Pancreas (tissue), 10 donors: Measurements from ENCODE around the gene BCAS1. TPM values are rescaled to one million over a fixed set of nuclear protein-coding genes. Genes with fewer than 3 reads are reported as not detected.

Source experiments
- ATAC-seq, 4 donors: fragments of 200-7000 bp; cut with Tn5 transposase; one replicate each; pipeline versions ENCODE4 v1.8.0 to v1.9.1; 2020; ENCODE audit warnings: mild to moderate bottlenecking in 4 of 4, moderate library complexity in 4 of 4
- DNase-seq, 6 donors: peaks; one replicate each; pipeline ENCODE4 v3.0.0-alpha.2; 2020
- FAIRE-seq: peaks from 2 replicates; lab custom pipeline; 2012; peaks lifted over from hg19 to GRCh38; lab: Jason Lieb, UNC
- H3K27ac ChIP-seq, 4 donors: fragments of 200-600 bp; sonication (generic); 1 replicate in 3 of 4; 2 replicates in 1 of 4; pipeline versions ENCODE4 v1.5.0 to v1.8.0; 2020
- H3K27me3 ChIP-seq, 4 donors: fragments of 200-600 bp; one replicate each; pipeline ENCODE4 v1.8.0; 2021
- H3K36me3 ChIP-seq, 3 donors: fragments of 200-600 bp; sonication (generic) in 1 of 3; one replicate each; pipeline versions ENCODE4 v1.5.0 to v1.8.0; 2020 to 2021
- H3K4me1 ChIP-seq, 3 donors: fragments of 200-600 bp; one replicate each; pipeline ENCODE4 v1.8.0; 2021
- H3K4me3 ChIP-seq, 4 donors: fragments of 200-600 bp; sonication (generic) in 2 of 4; one replicate each; pipeline versions ENCODE4 v1.5.0 to v1.8.0; 2020 to 2021
- H3K9me3 ChIP-seq, 4 donors: fragments of 200-600 bp; one replicate each; pipeline ENCODE4 v1.8.0; 2021
- CTCF ChIP-seq, 4 donors: fragments of 200-600 bp; sonication (generic) in 3 of 4; IDR thresholded peaks; one replicate each; pipeline versions ENCODE4 v1.5.0 to v1.8.0; 2021; ENCODE audit warnings: antibody characterized with exemption in 4 of 4
- WGBS, 2 donors: extraction: QIAGEN DNeasy Blood & Tissue Kit; methylation state at CpG; one replicate each; pipeline ENCODE4 v1.1.7; 2013; 5-methylcytosine and 5-hydroxymethylcytosine counted together
- intact Hi-C, 3 donors: fragments of 100-400 bp; cut with DNase I; formaldehyde crosslinking; loops; one replicate each; pipeline versions ENCODE4 v1.11.1 to v1.14.2; 2022
- polyA plus RNA-seq, 2 donors: library from polyadenylated mRNA; stranded (reverse); fragments of 200-250 nt; gene quantifications; one replicate each; pipeline ENCODE4 v1.2.3, GENCODE V29; 2013
- total RNA-seq, 6 donors: library from RNA; stranded (reverse); fragmentation: NEBNext Ultra II Directional in 4 of 6; extraction: Animal tissue kit (Norgen Biotek cat#: 25700) in 4 of 6; gene quantifications; one replicate each; pipeline versions ENCODE4 v1.2.1 to v1.2.4, GENCODE V29; 2021 to 2023
- donor health status: healthy with polysubstance abuse.
- donor health status: DM: no; HTN: no; CAD: no; lungs with moderate emphysema.
- donor health status: DM: no; HTN: no; CAD: no.
- donor health status: control.
- donor health status: control.
- donor health status: Bipolar disorder and iron deficiency.
- donor health status: DM: yes; HTN: yes; CAD: no.
- donor health status: DM: no; HTN: no; CAD: no.
- donor health status: DM: no; HTN: no; CAD: no.
- donor health status: DM: yes; HTN: yes; CAD: no.

The BCAS1 gene
- total and polyA plus RNA-seq, 8 donors = 0.20 to 0.85 (median 0.61) TPM

- FAIRE-seq (no peak), DNase-seq (no peak), ATAC-seq (peak in 1 of 4 donors; percentile 16)
- H3K27ac ChIP-seq = peak overlapping the region in 1 of 4 donors; percentile 9
- no peak for TF ChIP-seq CTCF (IDR thresholded peaks at IDR 0.05)
- no peaks in the 10 kb centered on the region for H3K4me1 ChIP-seq
- no peaks in the 10 kb centered on the region for H3K9me3 ChIP-seq
- intact Hi-C loops = no loop called here
- H3K36me3 ChIP-seq = no peaks in the 10 kb centered on the region
- 64 to 66% methylated on average over 15 of the region's 15 CpGs for WGBS, 2 donors
- H3K4me3 ChIP-seq = no peak overlapping the region
- no peaks in the 10 kb centered on the region for H3K27me3 ChIP-seq
These were observed 44.9 kb upstream of the BCAS1 start for GRCh38 chr20:54115172-54115854.

- H3K27ac ChIP-seq = no peak overlapping the region
- no peaks in the 10 kb centered on the region for H3K4me1 ChIP-seq
- H3K9me3 ChIP-seq = no peaks in the 10 kb centered on the region
- DNase-seq = no peak
- intact Hi-C loops = no loop called here
- no peak for ATAC-seq
- no peaks in the 10 kb centered on the region for H3K36me3 ChIP-seq
- WGBS, 2 donors = 53 to 71% methylated on average over 2 of the region's 2 CpGs
- FAIRE-seq = no peak
- TF ChIP-seq CTCF (IDR thresholded peaks at IDR 0.05) = no peak
- H3K4me3 ChIP-seq = no peak overlapping the region
- H3K27me3 ChIP-seq = no peaks in the 10 kb centered on the region
These were observed 43.7 kb upstream of the BCAS1 start for GRCh38 chr20:54114109-54114508.

GRCh38 chr20:54113566-54113965, 43.2 kb upstream of the BCAS1 start:
- DNase-seq (no peak), FAIRE-seq (no peak), ATAC-seq (no peak)
- Histone ChIP-seq H3K36me3 (no peaks in the 10 kb centered on the region), H3K9me3 (no peaks in the 10 kb centered on the region), H3K27ac (no peak overlapping the region), H3K27me3 (no peaks in the 10 kb centered on the region), H3K4me1 (no peaks in the 10 kb centered on the region), H3K4me3 (no peak overlapping the region)
- WGBS, 2 donors = 72 to 86% methylated on average over 2 of the region's 2 CpGs
- TF ChIP-seq CTCF (IDR thresholded peaks at IDR 0.05) = no peak
- intact Hi-C loops = no loop called here

- no peak for TF ChIP-seq CTCF (IDR thresholded peaks at IDR 0.05)
- H3K27ac ChIP-seq = no peak overlapping the region
- intact Hi-C loops = no loop called here
- H3K4me1 ChIP-seq = peaks cover 0 to 7% (median 0%) of the 10 kb centered on the region in 3 donors
- H3K4me3 ChIP-seq = no peak overlapping the region
- 75 to 85% methylated on average over 4 of the region's 4 CpGs for WGBS, 2 donors
- H3K9me3 ChIP-seq = no peaks in the 10 kb centered on the region
- FAIRE-seq = no peak
- no peak for DNase-seq
- no peaks in the 10 kb centered on the region for H3K27me3 ChIP-seq
- H3K36me3 ChIP-seq = no peaks in the 10 kb centered on the region
- no peak for ATAC-seq
These were observed 42.0 kb upstream of the BCAS1 start for GRCh38 chr20:54112221-54112884.

GRCh38 chr20:54111460-54111859, 41.1 kb upstream of the BCAS1 start:
- Histone ChIP-seq H3K4me1 (peaks cover 0 to 10% (median 0%) of the 10 kb centered on the region in 3 donors), H3K4me3 (no peak overlapping the region), H3K27me3 (no peaks in the 10 kb centered on the region), H3K27ac (no peak overlapping the region), H3K36me3 (no peaks in the 10 kb centered on the region), H3K9me3 (no peaks in the 10 kb centered on the region)
- no peak for TF ChIP-seq CTCF (IDR thresholded peaks at IDR 0.05)
- no peak for ATAC-seq
- no peak for FAIRE-seq
- intact Hi-C loops = no loop called here
- WGBS, 2 donors = 90 to 98% methylated on average over 2 of the region's 2 CpGs
- DNase-seq = no peak
